Measurements from ENCODE around the gene CIROP. TPM values are rescaled to one million over a fixed set of nuclear protein-coding genes. Genes with fewer than 3 reads are reported as not detected.

CIROP gene
- total and polyA plus RNA-seq, 9 of the 15 experiments (the other 6 are each of a cell fraction or from before 2014, with no cell fraction given) = not detected

DNA sequence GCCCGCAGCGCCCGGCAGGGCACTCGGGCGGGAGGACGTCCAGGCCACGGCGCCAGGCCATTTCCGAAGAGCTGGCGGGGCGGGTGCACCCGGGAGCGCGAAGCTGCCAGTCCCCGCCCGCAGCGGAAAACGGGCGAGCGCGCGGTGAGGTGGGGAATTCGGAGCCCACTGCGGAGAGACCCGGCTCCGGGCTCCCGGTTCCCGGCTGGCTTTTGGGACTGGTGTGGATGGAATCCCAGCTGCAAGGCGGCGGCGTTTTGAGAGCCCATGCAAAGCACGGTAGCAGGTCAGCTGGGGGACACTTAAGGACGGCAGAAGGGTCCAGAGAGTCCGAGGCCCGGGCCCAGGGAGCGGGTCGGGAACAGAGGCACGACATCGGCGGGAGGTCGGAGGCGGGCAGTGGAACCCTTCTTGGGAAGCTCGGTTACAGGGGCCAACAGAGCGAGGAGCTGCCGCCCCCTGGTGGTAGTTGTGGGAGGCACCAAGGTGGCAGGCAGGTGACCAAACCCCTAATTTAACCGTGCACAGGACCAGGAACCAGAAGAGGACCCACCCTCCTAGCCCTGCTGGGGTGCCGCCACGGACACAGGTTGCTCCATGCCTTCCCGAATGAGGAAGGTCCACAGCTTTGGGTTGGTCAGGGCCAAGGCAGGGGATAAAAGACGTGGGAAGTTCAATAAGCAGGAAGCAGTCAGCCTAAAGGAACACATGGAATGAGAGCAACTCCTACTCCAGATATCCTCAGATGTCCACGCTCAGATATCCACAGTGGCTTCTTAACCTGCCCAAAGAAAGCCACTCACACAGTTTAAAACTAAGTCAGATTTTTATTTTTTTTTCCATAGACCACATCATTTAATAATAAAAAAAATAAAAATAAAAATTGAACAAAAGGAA is 46.8 kb downstream of the CIROP start (continued):
- 0 out of 2 replicates have a peak, but pooled peaks have one; percentile 52 for TF ChIP-seq FOXK1 (CRISPR knock-in tag; IDR thresholded peaks at IDR 0.05; ENCODE audit: borderline replicate concordance)
- TF ChIP-seq ZNF75A (CRISPR knock-in tag; IDR thresholded peaks at IDR 0.05) = no peak
- TF ChIP-seq SMAD3 (CRISPR knock-in tag; conservative IDR thresholded peaks at IDR 0.05) = 0 out of 2 replicates have a peak, but pooled peaks have one; percentile 10
- TF ChIP-seq SMARCE1 (IDR thresholded peaks at IDR 0.05) = peak; percentile 30; the same call in 1 of the 2 replicates
- TF ChIP-seq DPF2 (IDR thresholded peaks at IDR 0.05) = 0 out of 2 replicates have a peak, but pooled peaks have one; percentile 22
- TF ChIP-seq, protein P1, sequence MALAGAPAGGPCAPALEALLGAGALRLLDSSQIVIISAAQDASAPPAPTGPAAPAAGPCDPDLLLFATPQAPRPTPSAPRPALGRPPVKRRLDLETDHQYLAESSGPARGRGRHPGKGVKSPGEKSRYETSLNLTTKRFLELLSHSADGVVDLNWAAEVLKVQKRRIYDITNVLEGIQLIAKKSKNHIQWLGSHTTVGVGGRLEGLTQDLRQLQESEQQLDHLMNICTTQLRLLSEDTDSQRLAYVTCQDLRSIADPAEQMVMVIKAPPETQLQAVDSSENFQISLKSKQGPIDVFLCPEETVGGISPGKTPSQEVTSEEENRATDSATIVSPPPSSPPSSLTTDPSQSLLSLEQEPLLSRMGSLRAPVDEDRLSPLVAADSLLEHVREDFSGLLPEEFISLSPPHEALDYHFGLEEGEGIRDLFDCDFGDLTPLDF (CRISPR knock-in tag; IDR thresholded peaks at IDR 0.05) = 0 out of 2 replicates have a peak, but pooled peaks have one; percentile 47
- TF ChIP-seq ERF (CRISPR knock-in tag; IDR thresholded peaks at IDR 0.05) = 0 out of 2 replicates have a peak, but pooled peaks have one; percentile 28
- peak; percentile 98 for TF ChIP-seq SMC3 (conservative IDR thresholded peaks at IDR 0.05; ENCODE audit: insufficient read depth, low read depth, low read length)
- peak; percentile 79 for TF ChIP-seq FIP1L1 (IDR thresholded peaks at IDR 0.05; ENCODE audit: low read depth, low read length, poor library complexity, severe bottlenecking)
- TF ChIP-seq ZNF431 (CRISPR knock-in tag; IDR thresholded peaks at IDR 0.05) = no peak
- no peak for TF ChIP-seq RAD51 (IDR thresholded peaks at IDR 0.05; ENCODE audit: borderline replicate concordance, low read depth)
- TF ChIP-seq CC2D1A (IDR thresholded peaks at IDR 0.05) = peak; percentile 84
- TF ChIP-seq RAD21 (CRISPR knock-in tag; conservative IDR thresholded peaks at IDR 0.05 in 1 of 2, IDR thresholded peaks at IDR 0.05 in 1 of 2) = peak; percentile 85 to 89
- TF ChIP-seq SRSF1 (IDR thresholded peaks at IDR 0.05; ENCODE audit: low read depth, low read length) = peak; percentile 79; the same call in 1 of the 2 replicates
- TF ChIP-seq TRIM28 (IDR thresholded peaks at IDR 0.05) = 0 out of 2 replicates have a peak, but pooled peaks have one; percentile 38
- peak; percentile 82; the same call in 1 of the 2 replicates for TF ChIP-seq ELF4 (CRISPR knock-in tag; IDR thresholded peaks at IDR 0.05)
- no peak for TF ChIP-seq ZNF175 (CRISPR knock-in tag; IDR thresholded peaks at IDR 0.05; ENCODE audit: low read depth)
- TF ChIP-seq PHF8 (IDR thresholded peaks at IDR 0.05; ENCODE audit: borderline replicate concordance, low read length) = peak; percentile 47; the same call in 1 of the 2 replicates
- TF ChIP-seq KDM2B (CRISPR knock-in tag; IDR thresholded peaks at IDR 0.05) = no peak; the same call in 1 of the 2 replicates

All from K562 (cell line).